Left ventricle myocardium inferior (tissue), 1 donor: ENCODE measurements around the gene SSBP3. TPM values are rescaled to one million over a fixed set of nuclear protein-coding genes. Genes with fewer than 3 reads are reported as not detected.

Experiments
- DNase-seq: peaks from one replicate; pipeline ENCODE4 v3.0.0-alpha.2; 2020
- H3K27ac ChIP-seq: fragments of 200-600 bp; replicated peaks from 2 replicates; pipeline ENCODE4 v1.8.0; 2021
- H3K27me3 ChIP-seq: fragments of 200-600 bp; 2 replicates; pipeline ENCODE4 v1.8.0; 2021; ENCODE audit warnings: low read depth
- H3K36me3 ChIP-seq: fragments of 200-600 bp; 2 replicates; pipeline ENCODE4 v1.8.0; 2021
- H3K4me1 ChIP-seq: fragments of 200-600 bp; 2 replicates; pipeline ENCODE4 v1.8.0; 2021
- H3K4me3 ChIP-seq: fragments of 200-600 bp; 2 replicates; pipeline ENCODE4 v1.8.0; 2021; ENCODE audit warnings: mild to moderate bottlenecking, moderate library complexity
- H3K9me3 ChIP-seq: fragments of 200-600 bp; replicated peaks from 2 replicates; pipeline ENCODE4 v1.8.0; 2021
- intact Hi-C: fragments of 100-400 bp; cut with micrococcal nuclease; formaldehyde crosslinking; loops from one replicate; pipeline ENCODE4 v1.11.0; 2022
- total RNA-seq: library from RNA; stranded (reverse); fragmentation: NEBNext Ultra II Directional; extraction: Animal tissue kit (Norgen Biotek cat#: 25700); gene quantifications from one replicate; pipeline ENCODE4 v1.2.1, GENCODE V29; 2021
- TF ChIP-seq, protein P1 (sequence below): fragments of 200-600 bp; IDR thresholded peaks from 2 replicates; pipeline ENCODE4 v1.8.0; 2021; ENCODE audit warnings: antibody characterized with exemption, mild to moderate bottlenecking, borderline replicate concordance
- donor health status: DM: no; HTN: yes; CAD: no; lungs with severe emphysema.

Gene SSBP3
- total RNA-seq, 1 donor from 2014 or later = 57.7 TPM

- peaks cover 97% of the 10 kb centered on the region for H3K4me1 ChIP-seq
- no peak for DNase-seq
- H3K4me3 ChIP-seq = no peak overlapping the region
- intact Hi-C loops = no loop called here
- no peaks in the 10 kb centered on the region for H3K36me3 ChIP-seq
- H3K27ac ChIP-seq = no peak overlapping the region
- H3K27me3 ChIP-seq = no peaks in the 10 kb centered on the region
- TF ChIP-seq, protein P1, sequence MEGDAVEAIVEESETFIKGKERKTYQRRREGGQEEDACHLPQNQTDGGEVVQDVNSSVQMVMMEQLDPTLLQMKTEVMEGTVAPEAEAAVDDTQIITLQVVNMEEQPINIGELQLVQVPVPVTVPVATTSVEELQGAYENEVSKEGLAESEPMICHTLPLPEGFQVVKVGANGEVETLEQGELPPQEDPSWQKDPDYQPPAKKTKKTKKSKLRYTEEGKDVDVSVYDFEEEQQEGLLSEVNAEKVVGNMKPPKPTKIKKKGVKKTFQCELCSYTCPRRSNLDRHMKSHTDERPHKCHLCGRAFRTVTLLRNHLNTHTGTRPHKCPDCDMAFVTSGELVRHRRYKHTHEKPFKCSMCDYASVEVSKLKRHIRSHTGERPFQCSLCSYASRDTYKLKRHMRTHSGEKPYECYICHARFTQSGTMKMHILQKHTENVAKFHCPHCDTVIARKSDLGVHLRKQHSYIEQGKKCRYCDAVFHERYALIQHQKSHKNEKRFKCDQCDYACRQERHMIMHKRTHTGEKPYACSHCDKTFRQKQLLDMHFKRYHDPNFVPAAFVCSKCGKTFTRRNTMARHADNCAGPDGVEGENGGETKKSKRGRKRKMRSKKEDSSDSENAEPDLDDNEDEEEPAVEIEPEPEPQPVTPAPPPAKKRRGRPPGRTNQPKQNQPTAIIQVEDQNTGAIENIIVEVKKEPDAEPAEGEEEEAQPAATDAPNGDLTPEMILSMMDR = no peak
- H3K9me3 ChIP-seq = no peaks in the 10 kb centered on the region
Observed at GRCh38 chr1:54362881-54363340, 43.3 kb downstream of the SSBP3 start.

- no peaks in the 10 kb centered on the region for H3K27me3 ChIP-seq
- peaks cover 97% of the 10 kb centered on the region for H3K4me1 ChIP-seq
- H3K36me3 ChIP-seq = no peaks in the 10 kb centered on the region
- no peak for DNase-seq
- intact Hi-C loops = no loop called here
- H3K27ac ChIP-seq = peak overlapping the region; percentile 15
- TF ChIP-seq, protein P1 = peak; percentile 33
- H3K9me3 ChIP-seq = no peaks in the 10 kb centered on the region
- H3K4me3 ChIP-seq = no peak overlapping the region
Observed at GRCh38 chr1:54361342-54361741, 44.9 kb downstream of the SSBP3 start.

GRCh38 chr1:54360165-54361005 is 45.8 kb downstream of the SSBP3 start:
- intact Hi-C loops = no loop called here
- Histone ChIP-seq H3K4me1 (peaks cover 97% of the 10 kb centered on the region), H3K27ac (peak overlapping the region; percentile 83), H3K9me3 (no peaks in the 10 kb centered on the region), H3K27me3 (no peaks in the 10 kb centered on the region), H3K4me3 (no peak overlapping the region), H3K36me3 (no peaks in the 10 kb centered on the region)
- TF ChIP-seq, protein P1 = no peak
- no peak for DNase-seq

DNA sequence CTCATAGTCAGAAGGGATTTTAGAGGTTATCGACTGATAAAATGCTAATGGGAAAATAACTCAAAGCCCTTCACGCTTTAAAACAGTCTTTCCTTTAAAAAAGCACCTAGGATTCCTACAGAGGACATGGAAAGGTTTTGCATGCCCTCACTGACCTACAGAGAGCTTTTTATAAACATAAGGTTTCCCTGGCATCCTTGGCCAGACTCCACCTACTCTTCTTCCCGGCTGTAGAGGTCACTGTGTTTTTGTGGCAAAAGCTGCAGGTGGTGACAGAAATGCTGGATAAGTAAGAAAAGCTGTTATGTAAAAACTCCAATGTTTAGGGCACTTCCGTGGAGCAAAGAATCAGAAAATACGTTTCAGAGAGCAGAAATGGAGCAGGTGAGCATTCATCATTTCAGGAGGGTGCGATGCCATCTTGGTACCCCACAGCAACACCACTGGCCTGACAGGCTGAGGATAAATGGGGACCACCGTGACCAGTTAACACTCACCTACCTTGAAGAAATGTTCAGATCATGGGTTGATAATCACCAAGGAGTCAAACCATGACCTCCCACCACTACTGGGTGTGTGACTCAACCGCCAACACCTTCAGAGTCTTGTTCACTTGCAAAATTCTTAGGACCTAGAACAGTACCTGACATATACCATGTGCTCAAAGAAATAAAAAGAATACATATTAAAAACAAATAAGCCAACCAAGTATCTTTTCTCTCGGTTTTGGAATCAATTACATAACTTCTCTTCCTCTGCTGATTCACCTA is 46.6 kb downstream of the SSBP3 start:
- Histone ChIP-seq H3K36me3 (no peaks in the 10 kb centered on the region), H3K4me1 (peaks cover 97% of the 10 kb centered on the region), H3K27ac (peak overlapping the region; percentile 83), H3K27me3 (no peaks in the 10 kb centered on the region), H3K9me3 (no peaks in the 10 kb centered on the region), H3K4me3 (no peak overlapping the region)
- TF ChIP-seq, protein P1 = no peak
- intact Hi-C loops = no loop called here
- no peak for DNase-seq

GRCh38 chr1:54358503-54359168 is 47.6 kb downstream of the SSBP3 start:
- DNase-seq = peak; percentile 73
- Histone ChIP-seq H3K4me1 (peaks cover 97% of the 10 kb centered on the region), H3K27me3 (no peaks in the 10 kb centered on the region), H3K4me3 (no peak overlapping the region), H3K36me3 (no peaks in the 10 kb centered on the region), H3K9me3 (no peaks in the 10 kb centered on the region), H3K27ac (peak overlapping the region; percentile 83)
- intact Hi-C loops = no loop called here
- TF ChIP-seq, protein P1 = no peak
